NCI-H82 treated with DMSO at 0.1 percent for 48 hours (cell line): Measurements from ENCODE around the gene KRTAP21-3.

Source experiments
- DNase-seq: peaks from one replicate; lab custom pipeline; 2025; ENCODE audit not compliant: unreplicated experiment; lab: John Stamatoyannopoulos, UW

Gene KRTAP21-3

GRCh38 chr21:30668776-30669175 is 49.8 kb downstream of the KRTAP21-3 start:
- no peak for DNase-seq
